H9 (cell line): ENCODE data around the gene TRA2B. TPM values are rescaled to one million over a fixed set of nuclear protein-coding genes. Genes with fewer than 3 reads are reported as not detected.

Experiments
- DNase-seq: peaks from one replicate; pipeline ENCODE4 v3.0.0-alpha.2; 2017
- H2AFZ ChIP-seq: one replicate; pipeline ENCODE4 v1.6.1; 2013; ENCODE audit warnings: mild to moderate bottlenecking, low read length, control low read depth, moderate library complexity
- H2AK5ac ChIP-seq: 2 replicates; pipeline ENCODE4 v1.6.1; 2013; ENCODE audit warnings: low read length, control low read depth, mixed read lengths; ENCODE audit not compliant: insufficient read length
- H2BK120ac ChIP-seq: one replicate; pipeline ENCODE4 v1.6.1; 2013; ENCODE audit warnings: low read depth, mild to moderate bottlenecking, low read length, control low read depth, inconsistent platforms; ENCODE audit not compliant: poor library complexity, severe bottlenecking
- H2BK12ac ChIP-seq: 2 replicates; pipeline ENCODE4 v1.6.1; 2013; ENCODE audit warnings: low read length, control low read depth, mixed read lengths, low read depth; ENCODE audit not compliant: insufficient read length
- H2BK15ac ChIP-seq: 2 replicates; pipeline ENCODE4 v1.6.1; 2013; ENCODE audit warnings: low read depth, low read length, control low read depth
- H2BK20ac ChIP-seq: one replicate; pipeline ENCODE4 v1.6.1; 2013; ENCODE audit warnings: low read depth, mild to moderate bottlenecking, low read length, control low read depth, inconsistent platforms; ENCODE audit not compliant: poor library complexity, severe bottlenecking
- H2BK5ac ChIP-seq: 2 replicates; pipeline ENCODE4 v1.6.1; 2013; ENCODE audit warnings: low read length, control low read depth, mixed read lengths; ENCODE audit not compliant: insufficient read length
- H3K14ac ChIP-seq: 2 replicates; pipeline ENCODE4 v1.6.1; 2013; ENCODE audit warnings: low read length, control low read depth; ENCODE audit not compliant: insufficient read depth
- H3K18ac ChIP-seq: 2 replicates; pipeline ENCODE4 v1.6.1; 2013; ENCODE audit warnings: low read depth, mild to moderate bottlenecking, mixed read lengths, low read length, control low read depth; ENCODE audit not compliant: insufficient read length
- H3K23ac ChIP-seq: 2 replicates; pipeline ENCODE4 v1.6.1; 2013; ENCODE audit warnings: low read length, control low read depth, mixed read lengths, low read depth; ENCODE audit not compliant: insufficient read length
- H3K23me2 ChIP-seq: 2 replicates; pipeline ENCODE4 v1.6.1; 2013; ENCODE audit warnings: low read depth, mild to moderate bottlenecking, mixed read lengths, low read length, control low read depth; ENCODE audit not compliant: insufficient read length, poor library complexity, severe bottlenecking
- H3K27ac ChIP-seq: 2 replicates; pipeline ENCODE4 v1.5.1; 2013; ENCODE audit warnings: low read length, control low read depth, mixed read lengths, low read depth; ENCODE audit not compliant: insufficient read length
- H3K27me3 ChIP-seq: 2 replicates; pipeline ENCODE4 v1.6.1; 2013; ENCODE audit warnings: low read length, control low read depth, inconsistent platforms; ENCODE audit not compliant: insufficient read depth
- H3K4ac ChIP-seq: 2 replicates; pipeline ENCODE4 v1.6.1; 2013; ENCODE audit warnings: low read depth, mild to moderate bottlenecking, control low read depth, inconsistent platforms, low read length, moderate library complexity
- H3K4me1 ChIP-seq: 2 replicates; pipeline ENCODE4 v1.6.1; 2013; ENCODE audit warnings: low read length, control low read depth, inconsistent platforms; ENCODE audit not compliant: insufficient read depth
- H3K4me2 ChIP-seq: 2 replicates; pipeline ENCODE4 v1.6.1; 2013; ENCODE audit warnings: low read length, control low read depth, mixed read lengths; ENCODE audit not compliant: insufficient read length, insufficient read depth
- H3K56ac ChIP-seq: 2 replicates; pipeline ENCODE4 v1.6.1; 2013; ENCODE audit warnings: low read depth, mild to moderate bottlenecking, mixed read lengths, low read length, control low read depth; ENCODE audit not compliant: insufficient read length
- H3K79me1 ChIP-seq: 2 replicates; pipeline ENCODE4 v1.6.1; 2013; ENCODE audit warnings: low read depth, mild to moderate bottlenecking, moderate library complexity, low read length, control low read depth, inconsistent platforms; ENCODE audit not compliant: insufficient read depth, poor library complexity, severe bottlenecking
- H3K79me2 ChIP-seq: 2 replicates; pipeline ENCODE4 v1.6.1; 2013; ENCODE audit warnings: low read length, control low read depth, inconsistent platforms; ENCODE audit not compliant: insufficient read depth
- H3K9ac ChIP-seq: 2 replicates; pipeline ENCODE4 v1.6.1; 2013; ENCODE audit warnings: low read length, control low read depth, mixed read lengths; ENCODE audit not compliant: insufficient read length; ENCODE audit errors: extremely low read depth
- H3K9me3 ChIP-seq: one replicate; pipeline ENCODE4 v1.6.1; 2013; ENCODE audit warnings: low read depth, low read length, inconsistent platforms; ENCODE audit not compliant: control insufficient read depth
- H3T11ph ChIP-seq: one replicate; pipeline ENCODE4 v1.6.1; 2013; ENCODE audit warnings: mild to moderate bottlenecking, low read length, control low read depth, inconsistent platforms
- H4K20me1 ChIP-seq: one replicate; pipeline ENCODE4 v1.6.1; 2013; ENCODE audit not compliant: control insufficient read depth, insufficient read length, insufficient read depth
- H4K5ac ChIP-seq: 2 replicates; pipeline ENCODE4 v1.6.1; 2013; ENCODE audit warnings: low read depth, mild to moderate bottlenecking, mixed read lengths, low read length, control low read depth; ENCODE audit not compliant: insufficient read length
- H4K8ac ChIP-seq: replicated peaks from 2 replicates; pipeline ENCODE4 v1.6.1; 2013; ENCODE audit warnings: low read length, control low read depth, mixed read lengths, low read depth; ENCODE audit not compliant: insufficient read length
- H4K91ac ChIP-seq: 2 replicates; pipeline ENCODE4 v1.6.1; 2013; ENCODE audit warnings: low read depth, mild to moderate bottlenecking, moderate library complexity, mixed read lengths, low read length, control low read depth; ENCODE audit not compliant: insufficient read length
- H3K27ac Mint-ChIP-seq, 3 experiments: 2 replicates in 2 of 3; 3 replicates in 1 of 3; pipeline ENCODE4 v1.8.0; 2020 to 2021; ENCODE audit warnings: mixed read lengths in 3 of 3, mild to moderate bottlenecking in 1 of 3, moderate library complexity in 1 of 3
- H3K27me3 Mint-ChIP-seq: 2 replicates; pipeline ENCODE4 v1.8.0; 2021; ENCODE audit warnings: low read depth, mild to moderate bottlenecking, moderate library complexity, mixed read lengths
- H3K36me3 Mint-ChIP-seq, 3 experiments: 2 replicates in 2 of 3; 3 replicates in 1 of 3; pipeline ENCODE4 v1.8.0; 2020 to 2021; ENCODE audit warnings: low read depth in 3 of 3, mixed read lengths in 3 of 3; ENCODE audit not compliant: insufficient read depth in 1 of 3
- H3K4me1 Mint-ChIP-seq, 2 experiments: 2 replicates each; pipeline ENCODE4 v1.8.0; 2020; ENCODE audit warnings: mixed read lengths in 2 of 2
- H3K4me3 Mint-ChIP-seq, 2 experiments: 2 replicates in 1 of 2; 3 replicates in 1 of 2; pipeline ENCODE4 v1.8.0; 2020 to 2021; ENCODE audit warnings: mild to moderate bottlenecking in 2 of 2, mixed read lengths in 2 of 2, moderate library complexity in 1 of 2
- H3K9me3 Mint-ChIP-seq, 2 experiments: 2 replicates in 1 of 2; 3 replicates in 1 of 2; pipeline ENCODE4 v1.8.0; 2020; ENCODE audit warnings: mild to moderate bottlenecking in 2 of 2, mixed read lengths in 2 of 2, moderate library complexity in 1 of 2
- WGBS: extraction: QIAGEN DNeasy Blood & Tissue Kit; methylation state at CpG from one replicate; pipeline ENCODE4 v1.1.7; 2013; ENCODE audit warnings: missing lambda C conversion rate, low lambda C conversion rate, mixed read lengths; ENCODE audit not compliant: insufficient read length; ENCODE audit errors: extremely low coverage; 5-methylcytosine and 5-hydroxymethylcytosine counted together
- total RNA-seq: library from RNA; stranded (reverse); gene quantifications from 2 replicates; pipeline ENCODE4 v1.2.1, GENCODE V29; 2021
- TF ChIP-seq, protein P1 (sequence below): fragments of 200-600 bp; sonication (generic); conservative IDR thresholded peaks from 3 replicates; pipeline ENCODE4 v1.8.0; 2021; ENCODE audit warnings: antibody characterized with exemption, mild to moderate bottlenecking

The TRA2B gene
- total RNA-seq, 1 experiment from 2014 or later = 344 TPM

DNA sequence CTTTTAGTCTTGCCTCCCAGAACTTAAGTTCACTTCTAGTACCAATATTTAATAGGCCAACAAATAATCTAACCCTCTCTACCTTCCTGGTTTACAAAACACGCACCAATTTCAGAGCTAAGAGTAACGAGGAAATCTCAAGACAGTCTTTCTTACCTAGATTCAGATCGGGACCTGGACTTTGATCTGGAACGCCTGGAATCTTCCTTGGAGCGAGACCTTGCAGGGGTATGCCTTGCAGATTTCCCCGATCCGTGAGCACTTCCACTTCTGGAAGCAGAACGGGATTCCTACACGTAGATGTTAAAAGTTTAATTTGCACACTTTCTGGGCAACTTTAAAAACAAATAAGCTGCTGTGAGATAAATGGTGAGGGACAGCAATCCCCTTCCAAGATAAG lies 11.4 kb downstream of the TRA2B start:
- H3K27ac Mint-ChIP-seq = peak overlapping the region; percentile 7 to 89 (median 59); a peak in 4 of 7 replicates
- Histone ChIP-seq H2BK5ac (no peak overlapping the region), H3K4me1 (peaks cover 9% of the 10 kb centered on the region)

More for the DNA sequence above, 11.4 kb downstream of the TRA2B start:
- H4K8ac ChIP-seq = no peak overlapping the region
- H4K91ac ChIP-seq = no peak overlapping the region
- H3K4me2 ChIP-seq = no peak overlapping the region
- no peak overlapping the region for H3K4ac ChIP-seq
- H3K79me1 ChIP-seq = no peaks in the 10 kb centered on the region
- no peak overlapping the region for H2BK120ac ChIP-seq
- Mint-ChIP-seq H3K4me1 (peaks cover 58 to 59% of the 10 kb centered on the region in 2 experiments), H3K27me3 (no peaks in the 10 kb centered on the region), H3K9me3 (no peaks in the 10 kb centered on the region), H3K4me3 (peak overlapping the region in 1 of 2 experiments; percentile 5; a peak in 1 of 5 replicates), H3K36me3 (peaks cover 73 to 96% (median 95%) of the 10 kb centered on the region in 3 experiments)
- H3K27me3 ChIP-seq = no peaks in the 10 kb centered on the region
- H2BK20ac ChIP-seq = no peak overlapping the region
- no peak overlapping the region for H3K56ac ChIP-seq
- TF ChIP-seq, protein P1, sequence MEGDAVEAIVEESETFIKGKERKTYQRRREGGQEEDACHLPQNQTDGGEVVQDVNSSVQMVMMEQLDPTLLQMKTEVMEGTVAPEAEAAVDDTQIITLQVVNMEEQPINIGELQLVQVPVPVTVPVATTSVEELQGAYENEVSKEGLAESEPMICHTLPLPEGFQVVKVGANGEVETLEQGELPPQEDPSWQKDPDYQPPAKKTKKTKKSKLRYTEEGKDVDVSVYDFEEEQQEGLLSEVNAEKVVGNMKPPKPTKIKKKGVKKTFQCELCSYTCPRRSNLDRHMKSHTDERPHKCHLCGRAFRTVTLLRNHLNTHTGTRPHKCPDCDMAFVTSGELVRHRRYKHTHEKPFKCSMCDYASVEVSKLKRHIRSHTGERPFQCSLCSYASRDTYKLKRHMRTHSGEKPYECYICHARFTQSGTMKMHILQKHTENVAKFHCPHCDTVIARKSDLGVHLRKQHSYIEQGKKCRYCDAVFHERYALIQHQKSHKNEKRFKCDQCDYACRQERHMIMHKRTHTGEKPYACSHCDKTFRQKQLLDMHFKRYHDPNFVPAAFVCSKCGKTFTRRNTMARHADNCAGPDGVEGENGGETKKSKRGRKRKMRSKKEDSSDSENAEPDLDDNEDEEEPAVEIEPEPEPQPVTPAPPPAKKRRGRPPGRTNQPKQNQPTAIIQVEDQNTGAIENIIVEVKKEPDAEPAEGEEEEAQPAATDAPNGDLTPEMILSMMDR = no peak
- H3K9ac ChIP-seq = no peak overlapping the region
- H2AFZ ChIP-seq = no peak overlapping the region
- no peak overlapping the region for H2AK5ac ChIP-seq
- H3K14ac ChIP-seq = no peak overlapping the region
- no peaks in the 10 kb centered on the region for H3K23me2 ChIP-seq
- no peaks in the 10 kb centered on the region for H3K9me3 ChIP-seq
- H4K20me1 ChIP-seq = no peaks in the 10 kb centered on the region
- H3K23ac ChIP-seq = no peak overlapping the region
- no peak overlapping the region for H4K5ac ChIP-seq
- H3T11ph ChIP-seq = no peak overlapping the region
- H2BK12ac ChIP-seq = no peak overlapping the region
- H3K27ac ChIP-seq = no peak overlapping the region
- DNase-seq = no peak
- H3K18ac ChIP-seq = no peak overlapping the region
- H2BK15ac ChIP-seq = no peak overlapping the region
- no CpG with 5 or more reads among the region's 9 CpGs for WGBS
- H3K79me2 ChIP-seq = peaks cover 84% of the 10 kb centered on the region
